GM12874 (cell line): Measurements from ENCODE around the gene WDPCP.

Experiments
- TF ChIP-seq, protein P1 (sequence below): IDR thresholded peaks from 2 replicates; pipeline ENCODE4 v1.5.1; 2011; ENCODE audit warnings: low read depth, mild to moderate bottlenecking, control low read depth, low read length, moderate library complexity; ENCODE audit not compliant: insufficient read depth

Gene WDPCP

DNA sequence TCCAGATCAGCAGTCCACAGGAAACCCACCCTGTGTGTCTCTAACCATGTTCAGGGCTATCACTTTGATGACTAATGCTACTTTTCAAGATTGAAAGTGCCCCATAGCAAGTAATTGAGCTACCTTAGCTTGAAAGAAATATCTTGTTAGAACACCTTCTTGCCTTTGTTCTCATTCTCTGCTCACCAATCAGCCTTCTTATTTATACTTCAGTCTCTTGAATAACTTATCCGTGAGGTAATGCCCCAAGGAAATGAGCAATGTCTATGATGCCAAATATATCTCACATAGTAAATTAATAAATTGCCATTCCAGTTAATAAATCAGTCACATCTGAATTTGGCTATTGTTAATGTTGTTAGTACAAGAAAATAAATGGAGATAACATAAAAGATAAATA, 141.6 kb downstream of the WDPCP start:
- TF ChIP-seq, protein P1, sequence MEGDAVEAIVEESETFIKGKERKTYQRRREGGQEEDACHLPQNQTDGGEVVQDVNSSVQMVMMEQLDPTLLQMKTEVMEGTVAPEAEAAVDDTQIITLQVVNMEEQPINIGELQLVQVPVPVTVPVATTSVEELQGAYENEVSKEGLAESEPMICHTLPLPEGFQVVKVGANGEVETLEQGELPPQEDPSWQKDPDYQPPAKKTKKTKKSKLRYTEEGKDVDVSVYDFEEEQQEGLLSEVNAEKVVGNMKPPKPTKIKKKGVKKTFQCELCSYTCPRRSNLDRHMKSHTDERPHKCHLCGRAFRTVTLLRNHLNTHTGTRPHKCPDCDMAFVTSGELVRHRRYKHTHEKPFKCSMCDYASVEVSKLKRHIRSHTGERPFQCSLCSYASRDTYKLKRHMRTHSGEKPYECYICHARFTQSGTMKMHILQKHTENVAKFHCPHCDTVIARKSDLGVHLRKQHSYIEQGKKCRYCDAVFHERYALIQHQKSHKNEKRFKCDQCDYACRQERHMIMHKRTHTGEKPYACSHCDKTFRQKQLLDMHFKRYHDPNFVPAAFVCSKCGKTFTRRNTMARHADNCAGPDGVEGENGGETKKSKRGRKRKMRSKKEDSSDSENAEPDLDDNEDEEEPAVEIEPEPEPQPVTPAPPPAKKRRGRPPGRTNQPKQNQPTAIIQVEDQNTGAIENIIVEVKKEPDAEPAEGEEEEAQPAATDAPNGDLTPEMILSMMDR, result no peak

DNA sequence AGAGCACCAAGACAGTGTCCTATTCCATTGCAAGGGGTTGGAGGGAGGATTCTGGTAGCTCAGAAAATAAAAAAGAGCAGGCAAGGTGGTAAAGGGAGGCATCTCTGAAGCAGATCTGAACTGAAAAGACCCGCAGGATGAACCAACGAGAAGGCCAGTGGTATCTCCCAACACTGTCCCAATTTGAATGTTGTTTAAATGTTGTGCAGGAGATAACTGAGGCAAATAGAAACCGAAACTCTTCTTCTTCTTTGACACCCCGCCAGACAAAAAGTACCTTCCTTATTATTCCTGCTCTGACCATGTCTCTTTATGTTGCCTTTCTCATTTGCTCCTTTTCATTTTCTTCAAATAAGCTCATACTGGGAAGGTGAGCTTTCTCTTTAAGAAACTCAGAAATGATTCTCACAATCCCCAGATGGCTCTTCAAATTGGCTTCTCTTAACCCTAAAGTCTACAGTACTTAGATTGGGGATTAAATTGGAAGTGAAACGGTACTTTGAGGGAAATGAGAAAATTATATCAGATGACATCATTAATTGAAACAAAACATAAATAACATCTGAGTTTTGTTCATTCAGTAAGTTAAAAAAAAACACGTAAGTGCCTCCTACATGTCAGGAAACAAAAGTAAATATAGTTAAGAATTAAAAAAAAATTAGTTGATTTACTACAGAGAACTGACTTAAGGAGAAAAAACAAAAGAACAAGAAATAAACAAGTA, 143.6 kb downstream of the WDPCP start:
- TF ChIP-seq, protein P1, result no peak

- TF ChIP-seq, protein P1, result no peak
Observed at GRCh38 chr2:63440612-63441011, 147.7 kb downstream of the WDPCP start.

- TF ChIP-seq, protein P1, result no peak
Observed at GRCh38 chr2:63438181-63438580, 150.1 kb downstream of the WDPCP start.

DNA sequence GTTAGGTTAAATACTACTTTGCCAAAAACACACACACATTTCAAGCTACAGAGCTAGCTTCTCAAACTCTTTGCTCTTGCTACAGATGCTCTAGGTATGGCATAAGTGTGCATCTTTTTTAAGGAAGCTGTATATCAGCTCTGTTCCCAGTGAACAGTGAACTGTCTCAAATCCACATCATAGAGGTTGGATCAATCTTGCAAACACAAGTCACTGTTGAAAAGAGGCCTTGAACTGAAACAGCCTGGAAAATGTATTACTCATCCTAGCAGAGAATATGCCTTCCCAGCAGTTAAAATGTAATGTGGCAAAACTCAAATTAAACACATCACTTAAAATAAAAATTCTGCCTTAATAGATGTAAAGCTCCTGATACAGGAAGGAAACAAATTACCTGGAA, 151.8 kb downstream of the WDPCP start:
- TF ChIP-seq, protein P1, result no peak

DNA sequence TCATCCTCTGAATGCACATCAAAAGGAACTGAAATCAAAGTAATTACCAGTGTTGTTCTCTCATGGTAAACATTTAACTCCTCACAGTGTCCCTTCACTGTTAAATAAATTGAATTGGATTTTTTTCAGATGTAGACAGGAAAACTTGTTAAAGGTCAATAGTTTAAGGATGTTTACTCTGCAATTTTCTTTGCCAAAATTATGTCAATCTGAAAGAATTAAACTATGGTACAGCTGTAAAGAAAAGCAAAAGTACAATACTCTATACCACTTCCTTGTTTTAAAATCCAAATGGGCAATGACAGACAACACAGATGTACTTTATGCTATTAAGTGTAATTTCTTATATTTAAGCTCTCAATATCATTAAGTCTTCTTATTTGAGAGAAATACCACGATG, 153.2 kb downstream of the WDPCP start:
- TF ChIP-seq, protein P1, result no peak

- TF ChIP-seq, protein P1, result no peak
Observed at GRCh38 chr2:63434024-63435001, 154.0 kb downstream of the WDPCP start.
